Upper lobe of right lung (tissue), 1 donor: ENCODE data around the gene CCNL1. TPM values are rescaled to one million over a fixed set of nuclear protein-coding genes. Genes with fewer than 3 reads are reported as not detected.

Source experiments
- ATAC-seq: fragments of 200-7000 bp; cut with Tn5 transposase; one replicate; pipeline ENCODE4 v1.9.1; 2020; ENCODE audit warnings: mild to moderate bottlenecking, moderate library complexity
- DNase-seq: peaks from one replicate; pipeline ENCODE4 v3.0.0-alpha.2; 2020
- H3K27ac ChIP-seq: fragments of 200-600 bp; one replicate; pipeline ENCODE4 v1.8.0; 2022
- H3K27me3 ChIP-seq: fragments of 200-600 bp; one replicate; pipeline ENCODE4 v1.8.0; 2022; ENCODE audit warnings: mild to moderate bottlenecking
- H3K36me3 ChIP-seq: fragments of 200-600 bp; one replicate; pipeline ENCODE4 v1.8.0; 2022
- H3K4me1 ChIP-seq: fragments of 200-600 bp; one replicate; pipeline ENCODE4 v1.8.0; 2022
- H3K4me3 ChIP-seq: fragments of 200-600 bp; one replicate; pipeline ENCODE4 v1.8.0; 2022; ENCODE audit warnings: mild to moderate bottlenecking
- H3K9me3 ChIP-seq: fragments of 200-600 bp; one replicate; pipeline ENCODE4 v1.8.0; 2022
- CTCF ChIP-seq: fragments of 200-600 bp; IDR thresholded peaks from one replicate; pipeline ENCODE4 v1.8.0; 2022; ENCODE audit warnings: antibody characterized with exemption
- intact Hi-C: fragments of 100-400 bp; cut with DNase I; formaldehyde crosslinking; loops from one replicate; pipeline ENCODE4 v1.11.0; 2022
- total RNA-seq: library from RNA; stranded (reverse); fragmentation: NEBNext Ultra II Directional; extraction: Animal tissue kit (Norgen Biotek cat#: 25700); gene quantifications from one replicate; pipeline ENCODE4 v1.2.1, GENCODE V29; 2021
- donor health status: DM: no; HTN: yes; CAD: no; lungs with severe emphysema.

Gene CCNL1
- total RNA-seq, 1 donor from 2014 or later: 140 TPM

DNA sequence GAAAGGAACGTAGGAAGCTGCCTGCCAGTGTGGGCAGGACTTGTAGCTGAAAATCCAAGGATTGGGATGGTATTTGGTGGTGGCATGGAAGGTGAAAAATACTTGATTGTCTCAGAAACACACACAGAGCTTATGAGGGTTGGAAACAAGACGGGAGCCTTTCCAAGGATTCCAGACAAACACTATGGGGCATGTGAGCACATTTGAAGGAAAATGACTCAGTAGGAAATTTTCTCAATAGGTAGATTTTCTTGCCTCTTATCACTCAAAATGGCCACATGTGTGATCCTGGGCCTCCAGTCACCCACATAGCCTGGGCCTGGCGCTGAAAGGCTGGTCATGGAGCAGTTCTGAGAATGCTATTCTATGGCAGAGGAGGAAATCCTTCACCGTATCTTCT, 47.4 kb downstream of the CCNL1 start:
- H3K27me3 ChIP-seq: no peaks in the 10 kb centered on the region
- ATAC-seq (no peak), DNase-seq (no peak)
- no peaks in the 10 kb centered on the region for H3K36me3 ChIP-seq
- no peaks in the 10 kb centered on the region for H3K9me3 ChIP-seq
- no peak overlapping the region for H3K27ac ChIP-seq
- no peak overlapping the region for H3K4me3 ChIP-seq
- no peaks in the 10 kb centered on the region for H3K4me1 ChIP-seq
- intact Hi-C loops: no loop called here
- no peak for TF ChIP-seq CTCF

DNA sequence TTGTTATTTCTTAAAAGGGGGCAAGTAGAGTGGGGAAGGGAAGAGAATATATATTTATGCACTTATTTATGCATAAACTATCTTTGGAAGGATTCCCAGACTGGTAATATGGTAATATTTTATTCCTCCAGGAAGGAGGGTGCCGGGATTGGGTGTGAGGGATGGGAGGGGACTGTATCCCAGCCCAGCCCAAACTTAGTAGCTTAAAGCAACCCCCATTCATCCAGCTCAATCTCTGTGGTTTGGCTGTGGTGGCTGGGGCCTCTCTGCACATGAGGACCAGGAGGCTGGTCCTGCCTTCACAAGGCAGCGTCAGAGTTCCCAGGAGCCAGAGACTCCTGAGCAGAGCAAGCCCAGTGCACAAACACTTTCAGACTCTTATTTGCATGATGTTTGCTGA, 48.4 kb downstream of the CCNL1 start:
- Histone ChIP-seq H3K27ac (no peak overlapping the region), H3K9me3 (no peaks in the 10 kb centered on the region), H3K4me1 (no peaks in the 10 kb centered on the region), H3K36me3 (no peaks in the 10 kb centered on the region), H3K4me3 (no peak overlapping the region), H3K27me3 (no peaks in the 10 kb centered on the region)
- no peak for ATAC-seq
- DNase-seq: no peak
- TF ChIP-seq CTCF: no peak
- intact Hi-C loops: no loop called here

GRCh38 chr3:157110761-157111278, 49.1 kb downstream of the CCNL1 start:
- intact Hi-C loops: no loop called here
- Histone ChIP-seq H3K9me3 (no peaks in the 10 kb centered on the region), H3K4me3 (no peak overlapping the region), H3K27me3 (no peaks in the 10 kb centered on the region), H3K27ac (no peak overlapping the region), H3K36me3 (no peaks in the 10 kb centered on the region), H3K4me1 (no peaks in the 10 kb centered on the region)
- no peak for DNase-seq
- no peak for ATAC-seq
- TF ChIP-seq CTCF: no peak

DNA sequence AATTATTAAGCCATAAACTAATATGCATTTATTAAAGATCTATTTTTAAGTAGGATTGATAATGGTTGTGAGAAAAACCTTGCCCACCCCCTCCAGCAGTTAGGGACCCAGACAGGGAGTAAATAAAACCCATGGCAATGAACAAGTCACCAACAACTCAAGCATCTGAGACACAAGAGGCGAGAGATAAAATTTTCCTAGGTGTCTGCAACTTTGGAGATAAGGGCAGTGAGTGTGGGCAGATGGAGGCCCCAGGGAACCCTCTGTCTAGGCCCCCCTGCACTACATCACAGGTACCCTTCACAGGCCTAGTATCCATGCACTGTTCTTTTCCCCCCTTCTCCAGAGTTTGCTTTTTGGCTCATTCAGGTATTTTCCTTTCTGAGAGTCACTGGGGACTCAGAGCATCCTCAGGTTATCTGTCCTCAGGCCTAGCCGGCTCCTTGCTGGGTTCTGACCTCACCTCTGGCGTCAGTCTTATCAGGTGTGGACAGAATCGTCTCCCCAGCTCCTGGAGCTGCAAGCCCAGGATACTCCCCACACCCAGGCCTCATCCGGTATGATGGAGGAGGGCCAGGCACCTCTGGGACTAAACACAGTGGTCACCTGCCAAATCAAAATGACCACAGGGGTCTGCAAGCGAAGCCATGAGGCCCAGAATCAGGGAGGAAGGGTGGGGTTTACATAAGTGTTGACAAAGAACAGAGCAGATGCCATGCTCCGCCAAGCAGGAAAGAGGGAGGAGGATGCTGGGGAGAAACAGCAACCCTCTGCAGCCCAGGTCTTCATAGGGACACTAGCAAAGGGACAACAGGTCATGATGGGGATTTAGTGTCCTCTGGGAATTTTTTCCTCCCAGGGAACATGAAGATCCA, 50.4 kb downstream of the CCNL1 start:
- H3K27ac ChIP-seq: no peak overlapping the region
- TF ChIP-seq CTCF: no peak
- intact Hi-C loops: no loop called here

DNA sequence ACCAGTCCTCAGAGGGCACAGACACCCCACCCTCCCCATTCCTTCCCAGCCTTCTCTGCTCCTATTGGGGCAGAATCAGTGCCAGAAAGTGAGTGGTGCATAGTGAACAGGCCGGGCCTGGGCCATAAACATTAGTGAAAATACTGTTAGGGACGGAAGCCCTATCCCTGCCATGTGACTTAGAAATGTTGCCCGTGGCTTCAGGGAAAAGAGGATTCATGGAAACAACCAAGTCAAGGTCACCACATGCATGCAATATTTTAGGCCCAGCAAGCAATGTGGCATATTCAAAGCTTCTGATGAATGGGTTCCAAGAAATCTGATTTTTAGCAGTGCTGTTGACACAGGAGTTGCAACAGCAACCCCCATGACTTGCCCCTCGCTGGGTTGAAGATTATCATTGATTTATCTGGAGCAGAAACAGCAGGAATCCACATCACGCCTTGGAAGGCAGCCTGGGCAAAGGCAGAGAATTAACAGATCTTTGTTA, 52.3 kb downstream of the CCNL1 start:
- intact Hi-C loops: no loop called here
- H3K36me3 ChIP-seq: no peaks in the 10 kb centered on the region
- no peak for DNase-seq
- no peaks in the 10 kb centered on the region for H3K9me3 ChIP-seq
- H3K27me3 ChIP-seq: no peaks in the 10 kb centered on the region
- H3K27ac ChIP-seq: no peak overlapping the region
- no peaks in the 10 kb centered on the region for H3K4me1 ChIP-seq
- no peak overlapping the region for H3K4me3 ChIP-seq
- TF ChIP-seq CTCF: no peak
- ATAC-seq: no peak

More for the DNA sequence above, 50.4 kb downstream of the CCNL1 start:
- Histone ChIP-seq H3K27me3 (no peaks in the 10 kb centered on the region), H3K9me3 (no peaks in the 10 kb centered on the region), H3K4me3 (no peak overlapping the region), H3K36me3 (no peaks in the 10 kb centered on the region), H3K4me1 (no peaks in the 10 kb centered on the region)
- DNase-seq: no peak
- no peak for ATAC-seq
